HepG2 (cell line): ENCODE data around the gene PSMD12. TPM values are rescaled to one million over a fixed set of nuclear protein-coding genes. Genes with fewer than 3 reads are reported as not detected.

Source experiments
- ATAC-seq: fragments of 200-7000 bp; cut with Tn5 transposase; 3 replicates; pipeline ENCODE4 v1.9.1; 2020; ENCODE audit warnings: mild to moderate bottlenecking, moderate library complexity
- BruUV-seq: library from RNA; stranded (reverse); fragments of 400-500 nt; replicated peaks from 2 replicates; lab custom pipeline; 2021; lab: Mats Ljungman, UMichigan
- CTCF ChIA-PET: fragments of 300-600 bp; formaldehyde crosslinking; extraction: SDS; loops from one replicate; lab custom pipeline; 2021; ENCODE audit warnings: low total read pairs, inconsistent platforms, low intra/inter-chr PET ratio; lab: Yijun Ruan, JAX
- POLR2A ChIA-PET: fragments of 350-600 bp; sonication (Branson Sonifier 250); formaldehyde crosslinking; loops from one replicate; lab custom pipeline; 2020; ENCODE audit warnings: antibody characterized with exemption, inconsistent platforms; lab: Yijun Ruan, JAX
- DNase-seq: peaks from one replicate; pipeline ENCODE4 v3.0.0-alpha.2; 2015; ENCODE audit warnings: low spot score
- FAIRE-seq: peaks from 3 replicates; lab custom pipeline; 2011; peaks lifted over from hg19 to GRCh38; lab: Jason Lieb, UNC
- H2AFZ ChIP-seq: one replicate; pipeline ENCODE4 v1.6.1; 2011; ENCODE audit warnings: low read length, inconsistent platforms
- H3K27ac ChIP-seq: fragments of 300-600 bp; 3 replicates; pipeline ENCODE4 v1.8.0; 2011; ENCODE audit warnings: mixed run types, mild to moderate bottlenecking, mixed read lengths, low read length, inconsistent platforms; ENCODE audit not compliant: insufficient read depth; ENCODE audit errors: extremely low read length
- H3K27me3 ChIP-seq, 2 experiments: fragments of 200-600 bp in 1 of 2; 2 replicates in 1 of 2; 3 replicates in 1 of 2; pipeline versions ENCODE4 v1.6.0 to v1.8.0; 2011; ENCODE audit warnings: low read length in 2 of 2, mild to moderate bottlenecking in 2 of 2, moderate library complexity in 2 of 2, inconsistent platforms in 1 of 2; ENCODE audit not compliant: insufficient read depth in 2 of 2, control insufficient read depth in 1 of 2
- H3K36me3 ChIP-seq, 2 experiments: fragments of 200-600 bp in 1 of 2; replicated peaks in 1 of 2; 2 replicates in 1 of 2; 3 replicates in 1 of 2; pipeline versions ENCODE4 v1.5.1 to v1.8.0; 2011; ENCODE audit warnings: low read length in 2 of 2, inconsistent platforms in 1 of 2; ENCODE audit not compliant: insufficient read depth in 2 of 2, control insufficient read depth in 1 of 2
- H3K4me1 ChIP-seq: 2 replicates; pipeline ENCODE4 v1.5.1; 2012; ENCODE audit warnings: low read length, inconsistent platforms; ENCODE audit not compliant: insufficient read depth
- H3K4me2 ChIP-seq: 2 replicates; pipeline ENCODE4 v1.6.0; 2011; ENCODE audit warnings: low read depth, low read length, inconsistent platforms
- H3K4me3 ChIP-seq, 3 experiments: fragments of 200-600 bp in 1 of 3; sonication (generic), shearing (Covaris generic) in 1 of 3; replicated peaks in 1 of 3; 2 replicates each; pipeline ENCODE4 v1.5.1; 2011 to 2016; ENCODE audit warnings: low read length in 3 of 3, inconsistent platforms in 2 of 3, low read depth in 2 of 3, mild to moderate bottlenecking in 2 of 3, control low read depth in 1 of 3, mixed read lengths in 1 of 3; ENCODE audit not compliant: insufficient read depth in 1 of 3
- H3K79me2 ChIP-seq: one replicate; pipeline ENCODE4 v1.6.1; 2011; ENCODE audit warnings: low read length, inconsistent platforms; ENCODE audit not compliant: insufficient read depth
- H3K9ac ChIP-seq: 2 replicates; pipeline ENCODE4 v1.6.0; 2011; ENCODE audit warnings: mild to moderate bottlenecking, low read depth, low read length, inconsistent platforms; ENCODE audit not compliant: insufficient read depth
- H3K9me3 ChIP-seq: 2 replicates; pipeline ENCODE4 v1.5.1; 2012; ENCODE audit warnings: mild to moderate bottlenecking, low read length
- H4K20me1 ChIP-seq: 2 replicates; pipeline ENCODE4 v1.6.0; 2011; ENCODE audit warnings: inconsistent platforms, mild to moderate bottlenecking, low read length, moderate library complexity; ENCODE audit not compliant: insufficient read depth
- REL ChIP-seq: sonication (generic); formaldehyde crosslinking; conservative IDR thresholded peaks from 2 replicates; pipeline ENCODE4 v1.8.0; 2022; ENCODE audit warnings: mild to moderate bottlenecking, missing genetic modification reagents, moderate library complexity
- ZFP1 ChIP-seq: IDR thresholded peaks from 2 replicates; pipeline ENCODE4 v1.6.1; 2016
- ZFP36 ChIP-seq: fragments of 150-350 bp; IDR thresholded peaks from 2 replicates; pipeline ENCODE4 v1.6.1; 2018; ENCODE audit warnings: borderline replicate concordance, low read length, low read depth; ENCODE audit not compliant: partially characterized antibody
- ZMAT3 ChIP-seq: sonication (generic); formaldehyde crosslinking; conservative IDR thresholded peaks from 2 replicates; pipeline ENCODE4 v1.7.0; 2021; ENCODE audit warnings: missing genetic modification reagents
- ZNF639 ChIP-seq: conservative IDR thresholded peaks from 2 replicates; pipeline ENCODE4 v1.6.1; 2018; ENCODE audit warnings: missing genetic modification reagents
- ZNF691 ChIP-seq: sonication (generic); formaldehyde crosslinking; IDR thresholded peaks from 2 replicates; pipeline ENCODE4 v1.4.0; 2020; ENCODE audit warnings: missing genetic modification reagents, low read depth, mild to moderate bottlenecking, borderline replicate concordance
- WGBS: methylation state at CpG from one replicate; pipeline ENCODE4 v1.1.6; 2017; ENCODE audit warnings: low lambda C conversion rate; 5-methylcytosine and 5-hydroxymethylcytosine counted together
- in situ Hi-C: cut with HindIII; loops from 2 replicates; pipeline ENCODE4 v1.10.0; 2017; ENCODE audit warnings: low pct_unique_long_range_greater_than_20kb; ENCODE audit not compliant: extremely low pct_ligation_motif_present
- intact Hi-C: fragments of 100-400 bp; cut with micrococcal nuclease; formaldehyde crosslinking; loops from one replicate; pipeline ENCODE4 v1.10.0; 2022; ENCODE audit not compliant: unreplicated experiment
- polyA plus RNA-seq, 8 experiments: library from polyadenylated mRNA; depleted of rRNA in 3 of 8; stranded (reverse) in 7 of 8; unstranded in 1 of 8; fragments of >200 nt; fragmentation: Illumina TruSeq in 4 of 8; extraction: Trizol in 4 of 8; gene quantifications; 2 replicates each; pipeline versions ENCODE4 v1.2.1 to v1.2.3, GENCODE V29; 2011 to 2016; ENCODE audit warnings: low read depth in 4 of 8, missing spikeins in 1 of 8, mixed read lengths in 1 of 8; ENCODE audit not compliant: insufficient read depth in 1 of 8
- total RNA-seq, 5 experiments: library from RNA; depleted of rRNA; stranded (reverse); fragments of >200 nt; fragmentation: Illumina TruSeq; extraction: Trizol; gene quantifications; 2 replicates each; pipeline ENCODE4 v1.2.3, GENCODE V29; 2016; ENCODE audit warnings: low read depth in 1 of 5

Gene PSMD12
- total and polyA plus RNA-seq, 2 of the 13 experiments (the other 11 are each of a cell fraction or from before 2014, with no cell fraction given) = 27.4 to 71.7 TPM

- TF ChIP-seq ZFP1 (CRISPR knock-in tag) (no peak; the same call in 1 of the 2 replicates), ZNF639 (CRISPR knock-in tag) (0 out of 2 replicates have a peak, but pooled peaks have one; percentile 26), ZFP36 (no peak), ZMAT3 (peak; percentile 87; the same call in 1 of the 2 replicates), REL (no peak)
- TF ChIP-seq, all 625 proteins: peak for 168
Measured at GRCh38 chr17:67376737-67377487, 10.5 kb upstream of the PSMD12 start, which contains the start of gene PITPNC1 (continued).

- no TSS peak for BruUV-seq
- CTCF ChIA-PET = interaction anchor here (0.9 to 1.3 kb wide), 2 partner anchors 226 to 314 kb away, joined by 3 to 4 read pairs; no protein-coding TSS in a partner anchor
- intact Hi-C loops = loop anchor here (5.0 kb wide), 1 partner anchor 256 kb away; no protein-coding TSS in a partner anchor
- peak overlapping the region; percentile 87 to 90 (median 87) for H3K4me3 ChIP-seq
- in situ Hi-C loops = loop anchor here (5.0 to 10.0 kb wide), 3 partner anchors 91 to 316 kb away; no protein-coding TSS in a partner anchor
- POLR2A ChIA-PET = interaction anchor here (0.6 kb wide), 1 partner anchor 100 kb away, joined by 4 read pairs; no protein-coding TSS in a partner anchor
- H3K4me1 ChIP-seq = peaks cover 33% of the 10 kb centered on the region
- no peaks in the 10 kb centered on the region for H3K36me3 ChIP-seq
- H3K27ac ChIP-seq = no peak overlapping the region
- H3K9me3 ChIP-seq = no peaks in the 10 kb centered on the region
- H2AFZ ChIP-seq = peak overlapping the region; percentile 67
- ATAC-seq = no peak
- no peak for DNase-seq
- H3K27me3 ChIP-seq = 0 out of 5 replicates have a peak, but pooled peaks cover 0 to 6% of the 10 kb centered on the region in 2 experiments
- TF ChIP-seq ZNF691 (CRISPR knock-in tag) = no peak
- no peaks in the 10 kb centered on the region for H3K79me2 ChIP-seq
- no peaks in the 10 kb centered on the region for H4K20me1 ChIP-seq
- H3K9ac ChIP-seq = peak overlapping the region; percentile 68; the same call in 1 of the 2 replicates
- 39% methylated on average over 6 of the region's 6 CpGs for WGBS
- H3K4me2 ChIP-seq = peak overlapping the region; percentile 99
- peak; percentile 28 for FAIRE-seq
Measured at GRCh38 chr17:67376415-67376736, 10.0 kb upstream of the PSMD12 start.
